SK-N-MC (cell line): ENCODE data around the gene FOXS1.

Source experiments
- EZH2 ChIP-seq: fragments of 200-600 bp; sonication (generic); IDR thresholded peaks from one replicate; pipeline ENCODE4 v1.6.1; 2017; ENCODE audit warnings: antibody characterized with exemption
- POLR2AphosphoS5 ChIP-seq: IDR thresholded peaks from 2 replicates; pipeline ENCODE4 v1.6.1; 2012; ENCODE audit warnings: mild to moderate bottlenecking, low read depth, low read length, borderline replicate concordance

DNA sequence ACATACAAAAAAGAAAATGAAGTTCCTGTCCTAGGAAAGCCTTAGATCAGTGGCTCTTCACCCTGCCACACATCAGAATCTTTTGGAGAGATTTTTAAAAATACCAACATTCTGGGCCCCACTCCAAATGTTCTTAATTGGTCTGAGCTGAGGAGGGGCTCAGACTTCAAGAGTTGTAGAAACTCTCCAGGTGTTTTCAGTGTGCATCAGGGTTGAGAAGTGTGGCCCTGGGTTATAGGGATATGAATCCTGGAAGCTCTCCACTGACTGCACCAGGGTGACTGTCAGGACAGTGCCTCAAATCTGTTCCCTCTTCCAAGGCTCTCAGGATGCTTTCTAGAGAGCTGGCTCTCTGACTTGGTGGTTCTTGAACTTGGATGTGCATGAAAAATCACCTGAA lies 31.8 kb downstream of the FOXS1 start:
- TF ChIP-seq POLR2AphosphoS5 (no peak), EZH2 (no peak)
